Loucy (cell line): ENCODE data around the gene BOC.

Experiments used
- H2AFZ ChIP-seq: fragments of 200-600 bp; sonication (generic); 2 replicates; pipeline ENCODE4 v1.6.0; 2016; ENCODE audit warnings: antibody characterized with exemption, mild to moderate bottlenecking, low read length, moderate library complexity
- H3F3A ChIP-seq: fragments of 200-600 bp; 2 replicates; pipeline ENCODE4 v1.6.0; 2016; ENCODE audit warnings: antibody characterized with exemption, low read depth, mild to moderate bottlenecking
- H3K27me3 ChIP-seq: fragments of 200-600 bp; sonication (generic); 2 replicates; pipeline ENCODE4 v1.6.1; 2014; ENCODE audit warnings: low read length, mild to moderate bottlenecking; ENCODE audit not compliant: insufficient read depth, poor library complexity, severe bottlenecking
- H3K36me3 ChIP-seq: fragments of 200-600 bp; sonication (generic); 2 replicates; pipeline ENCODE4 v1.6.1; 2016; ENCODE audit warnings: low read length; ENCODE audit not compliant: insufficient read depth
- H3K4me1 ChIP-seq: fragments of 200-600 bp; sonication (generic); 2 replicates; pipeline ENCODE4 v1.5.1; 2014; ENCODE audit warnings: low read length, mild to moderate bottlenecking; ENCODE audit not compliant: insufficient read depth, poor library complexity, severe bottlenecking
- H3K4me2 ChIP-seq: fragments of 200-600 bp; sonication (generic); 2 replicates; pipeline ENCODE4 v1.6.0; 2014; ENCODE audit warnings: antibody characterized with exemption, low read length, low read depth, mild to moderate bottlenecking; ENCODE audit not compliant: poor library complexity, severe bottlenecking
- H3K4me3 ChIP-seq: fragments of 200-600 bp; sonication (generic); 2 replicates; pipeline ENCODE4 v1.5.1; 2014; ENCODE audit warnings: low read length, mild to moderate bottlenecking, mixed read lengths; ENCODE audit not compliant: poor library complexity, severe bottlenecking
- H3K79me2 ChIP-seq: fragments of 200-600 bp; sonication (generic); 2 replicates; pipeline ENCODE4 v1.6.1; 2014; ENCODE audit warnings: low read length; ENCODE audit not compliant: insufficient read depth
- H3K9ac ChIP-seq: fragments of 200-600 bp; sonication (generic); 2 replicates; pipeline ENCODE4 v1.6.0; 2014; ENCODE audit warnings: mild to moderate bottlenecking, low read depth, low read length, moderate library complexity; ENCODE audit not compliant: poor library complexity, severe bottlenecking
- H3K9me2 ChIP-seq: fragments of 200-600 bp; sonication (generic); replicated peaks from 2 replicates; pipeline ENCODE4 v1.6.1; 2016; ENCODE audit warnings: low read depth, low read length, mixed read lengths
- H3K9me3 ChIP-seq: fragments of 200-600 bp; sonication (generic); 2 replicates; pipeline ENCODE4 v1.6.1; 2014; ENCODE audit warnings: mild to moderate bottlenecking, antibody characterized with exemption, low read length, low read depth; ENCODE audit not compliant: insufficient read depth
- H4K20me1 ChIP-seq: fragments of 200-600 bp; sonication (generic); 2 replicates; pipeline ENCODE4 v1.6.0; 2014; ENCODE audit warnings: antibody characterized with exemption, low read length, mild to moderate bottlenecking; ENCODE audit not compliant: insufficient read depth, poor library complexity, severe bottlenecking
- CTCF ChIP-seq: fragments of 200-600 bp; sonication (generic); conservative IDR thresholded peaks from 2 replicates; pipeline ENCODE4 v1.5.1; 2014; ENCODE audit warnings: mild to moderate bottlenecking, antibody characterized with exemption, low read length
- EZH2phosphoT487 ChIP-seq: fragments of 200-600 bp; IDR thresholded peaks from 2 replicates; pipeline ENCODE4 v1.6.1; 2018; ENCODE audit warnings: antibody characterized with exemption, mild to moderate bottlenecking, moderate library complexity, borderline replicate concordance

BOC gene

GRCh38 chr3:113261063-113261625 is 49.8 kb downstream of the BOC start:
- Histone ChIP-seq H3K9me2 (no peaks in the 10 kb centered on the region), H3K79me2 (no peaks in the 10 kb centered on the region), H2AFZ (no peak overlapping the region), H3K9me3 (no peaks in the 10 kb centered on the region), H3K4me2 (no peak overlapping the region), H3K27me3 (no peaks in the 10 kb centered on the region), H3K9ac (no peak overlapping the region), H3K4me3 (no peak overlapping the region), H3K36me3 (no peaks in the 10 kb centered on the region), H3K4me1 (no peaks in the 10 kb centered on the region), H4K20me1 (no peaks in the 10 kb centered on the region), H3F3A (no peaks in the 10 kb centered on the region)
- TF ChIP-seq CTCF (no peak), EZH2phosphoT487 (no peak)

DNA sequence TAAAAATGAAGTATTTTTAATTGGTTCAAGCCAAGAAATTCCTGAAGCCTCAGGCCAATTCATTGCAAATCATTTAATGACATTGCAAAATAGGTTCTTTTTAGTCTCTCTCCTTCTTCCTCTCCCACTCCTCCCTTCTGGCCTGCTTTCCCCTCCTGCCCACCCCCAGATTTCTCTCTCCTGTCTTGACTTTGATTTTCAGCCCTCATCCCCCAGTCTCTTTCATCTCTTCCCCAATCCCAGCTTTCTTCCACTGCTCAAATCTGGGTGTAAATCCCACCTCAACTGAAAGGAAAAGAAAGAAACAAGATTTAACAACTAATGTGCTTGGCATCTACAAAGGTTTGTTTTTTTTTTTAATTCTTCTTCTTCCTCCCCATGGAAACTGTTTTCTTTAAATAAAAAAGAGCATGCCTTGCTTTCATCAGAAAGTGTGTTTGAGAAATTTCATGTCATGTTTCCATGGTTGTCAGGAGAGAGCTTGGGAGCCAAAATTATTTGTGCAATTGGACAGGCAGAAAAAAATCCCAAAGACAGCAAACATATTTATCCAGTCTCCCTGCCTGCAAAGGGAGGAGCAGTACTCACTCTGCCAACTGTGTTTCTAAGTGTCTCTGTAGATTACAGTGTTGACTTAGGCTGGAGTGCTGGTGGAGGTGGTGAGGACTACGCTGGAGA is 50.4 kb downstream of the BOC start:
- no peaks in the 10 kb centered on the region for H3K9me2 ChIP-seq
- no peaks in the 10 kb centered on the region for H3K9me3 ChIP-seq
- TF ChIP-seq CTCF (no peak), EZH2phosphoT487 (no peak)
- no peaks in the 10 kb centered on the region for H3K79me2 ChIP-seq
- H4K20me1 ChIP-seq = no peaks in the 10 kb centered on the region
- H3K4me2 ChIP-seq = no peak overlapping the region
- H3K27me3 ChIP-seq = no peaks in the 10 kb centered on the region
- H3F3A ChIP-seq = no peaks in the 10 kb centered on the region
- H3K9ac ChIP-seq = no peak overlapping the region
- H3K36me3 ChIP-seq = no peaks in the 10 kb centered on the region
- H3K4me1 ChIP-seq = no peaks in the 10 kb centered on the region
- H2AFZ ChIP-seq = no peak overlapping the region
- no peak overlapping the region for H3K4me3 ChIP-seq

- H3F3A ChIP-seq = no peaks in the 10 kb centered on the region
- H3K27me3 ChIP-seq = no peaks in the 10 kb centered on the region
- no peak overlapping the region for H3K9ac ChIP-seq
- H3K4me1 ChIP-seq = no peaks in the 10 kb centered on the region
- no peak overlapping the region for H3K4me3 ChIP-seq
- H3K4me2 ChIP-seq = no peak overlapping the region
- no peaks in the 10 kb centered on the region for H3K79me2 ChIP-seq
- H3K9me2 ChIP-seq = no peaks in the 10 kb centered on the region
- no peaks in the 10 kb centered on the region for H4K20me1 ChIP-seq
- H2AFZ ChIP-seq = no peak overlapping the region
- no peak for TF ChIP-seq EZH2phosphoT487
- no peak for TF ChIP-seq CTCF
- H3K36me3 ChIP-seq = no peaks in the 10 kb centered on the region
- no peaks in the 10 kb centered on the region for H3K9me3 ChIP-seq
Measured at GRCh38 chr3:113262304-113262665, 50.9 kb downstream of the BOC start.
